ENCODE measurements around the gene AGAP1.
"Not testable (repeated sequence)": the region's sequence is repeated elsewhere in the genome, so short reads cannot be mapped to it uniquely, and the experiment has no call there.

AGAP1 gene

DNA sequence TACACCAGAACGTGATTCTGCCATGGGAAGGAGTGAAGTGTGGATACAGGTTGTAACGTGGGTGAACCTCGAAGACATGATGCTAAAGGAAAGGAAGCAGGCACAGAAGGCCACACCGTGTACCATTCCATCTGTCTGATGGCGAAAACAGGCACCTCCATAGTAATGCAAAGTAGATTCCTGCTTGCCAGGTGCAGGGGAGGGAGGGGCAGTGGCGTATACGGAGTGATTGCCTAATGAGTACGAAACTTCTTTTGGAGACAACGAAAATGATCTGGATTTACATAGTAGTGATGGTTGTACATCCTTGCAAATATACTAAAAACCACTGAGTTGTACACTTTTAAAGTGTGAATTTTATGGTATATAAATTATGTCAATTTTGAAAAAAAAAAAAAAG is 567.7 kb downstream of the AGAP1 start:
- no peak for DNase-seq

DNA sequence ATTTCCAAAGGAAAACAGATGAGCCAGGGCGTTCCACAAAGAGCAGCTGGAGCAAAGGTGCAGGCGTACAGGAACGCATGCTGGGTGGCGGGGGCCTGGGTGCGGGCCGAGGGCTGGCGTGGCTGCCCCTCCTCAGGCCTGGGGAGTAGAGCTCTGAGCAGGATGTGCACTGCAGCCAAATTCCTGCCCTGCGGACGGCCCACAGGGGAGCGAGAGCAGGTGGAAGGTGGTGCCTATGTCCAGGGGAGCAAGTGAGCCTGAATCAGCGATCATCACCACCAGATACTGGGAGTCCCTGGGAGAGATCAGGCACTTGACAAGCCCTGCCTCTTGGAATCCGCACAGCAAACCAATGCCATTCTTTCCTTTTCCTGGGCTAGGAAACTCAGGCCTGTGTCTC is 568.1 kb downstream of the AGAP1 start:
- DNase-seq = no peak

DNA sequence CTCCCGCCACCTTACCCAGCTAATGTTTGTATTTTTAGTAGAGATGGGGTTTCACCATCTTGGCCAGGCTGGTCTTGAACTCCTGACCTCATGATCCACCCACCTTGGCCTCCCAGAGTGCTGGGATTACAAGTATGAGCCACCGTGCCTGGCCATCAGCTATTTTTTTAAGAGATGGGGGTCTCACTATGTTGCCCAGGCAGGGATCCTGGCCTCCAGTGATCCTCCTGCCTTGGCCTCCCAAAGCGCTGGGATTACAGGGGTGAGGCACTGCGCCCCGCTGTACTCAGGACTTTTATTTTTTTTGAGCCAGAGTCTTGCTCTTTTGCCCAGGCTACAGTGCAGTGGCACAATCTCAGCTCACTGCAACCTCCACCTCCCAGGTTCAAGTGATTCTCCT is 569.0 kb downstream of the AGAP1 start:
- DNase-seq = not testable (repeated sequence)

DNA sequence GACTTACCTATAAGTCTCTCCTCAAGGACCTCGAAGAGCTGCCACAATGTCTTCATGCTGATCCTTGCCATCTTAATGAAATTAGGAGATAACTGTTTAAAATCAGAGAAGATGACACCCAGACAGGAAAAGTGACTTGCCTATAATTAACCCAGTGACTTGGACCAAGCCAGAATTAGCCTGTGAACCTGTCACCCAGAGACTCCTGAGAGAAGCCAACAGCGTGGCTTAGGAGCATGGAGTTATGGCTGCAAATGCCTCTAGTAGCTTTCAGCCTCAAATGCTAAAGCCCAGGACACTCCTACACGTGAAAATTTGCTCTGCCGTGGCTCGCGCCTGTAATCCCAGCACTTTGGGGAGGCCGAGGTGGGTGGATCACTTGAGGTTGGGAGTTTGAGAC is 570.2 kb downstream of the AGAP1 start:
- DNase-seq = no peak

DNA sequence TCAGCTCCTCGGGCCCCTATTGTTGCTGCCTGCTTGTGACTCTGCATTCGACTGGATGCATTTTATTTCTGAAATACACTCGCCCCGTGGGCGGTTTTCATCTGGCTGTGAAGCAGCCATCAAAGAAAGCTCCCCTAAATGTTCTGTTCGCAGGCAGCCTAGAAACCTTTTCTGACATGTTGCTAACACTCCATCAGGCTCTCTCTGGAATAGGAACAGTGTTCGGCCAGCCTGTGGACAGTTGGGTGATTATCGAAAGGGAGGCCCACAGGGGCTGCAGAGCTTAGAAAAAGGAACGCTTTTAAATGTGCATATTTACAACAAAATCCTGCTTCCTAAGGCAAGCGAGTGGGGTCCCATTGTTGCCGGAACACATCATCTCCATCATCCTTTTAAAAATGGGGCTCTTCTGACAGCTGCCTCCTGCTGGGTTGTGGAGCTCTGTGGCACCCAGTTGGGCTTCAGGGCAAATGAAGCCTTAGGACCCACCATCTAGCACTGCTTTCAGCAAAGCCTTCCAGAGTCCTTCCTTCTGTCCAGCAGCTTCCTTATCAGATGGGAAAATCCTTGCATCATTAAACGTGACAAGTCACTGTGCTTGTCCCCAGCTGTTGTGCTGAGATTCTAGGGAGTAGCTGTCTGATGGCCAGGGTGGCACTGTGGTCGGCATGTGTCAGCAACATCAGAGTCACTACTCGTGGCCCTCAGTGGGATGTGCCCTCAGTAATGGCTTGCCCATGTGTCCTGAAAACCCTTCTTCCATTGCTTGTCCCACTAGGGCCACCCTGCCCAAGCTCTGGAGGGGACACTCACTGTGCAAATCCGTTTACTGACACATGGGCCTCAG is 571.7 kb downstream of the AGAP1 start:
- no peak for DNase-seq

DNA sequence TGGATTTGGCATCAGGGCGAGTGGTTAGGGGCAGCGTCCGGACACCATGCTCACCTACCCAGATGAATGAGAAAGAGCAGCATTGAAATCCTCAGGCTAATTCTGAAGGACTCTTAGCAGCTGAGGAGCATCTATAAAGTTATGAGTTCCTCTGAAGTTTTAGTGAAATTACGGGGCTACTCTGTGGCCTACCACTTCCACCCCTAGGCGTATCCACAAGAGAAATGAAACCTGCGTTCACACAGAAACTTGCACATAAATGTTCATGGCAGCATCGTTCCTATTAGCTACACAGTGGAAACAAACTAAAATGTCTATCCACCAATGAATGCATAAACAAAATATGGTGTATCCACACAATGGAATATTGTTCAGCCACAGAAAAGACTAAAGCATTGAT is 576.4 kb downstream of the AGAP1 start:
- no peak for DNase-seq

DNA sequence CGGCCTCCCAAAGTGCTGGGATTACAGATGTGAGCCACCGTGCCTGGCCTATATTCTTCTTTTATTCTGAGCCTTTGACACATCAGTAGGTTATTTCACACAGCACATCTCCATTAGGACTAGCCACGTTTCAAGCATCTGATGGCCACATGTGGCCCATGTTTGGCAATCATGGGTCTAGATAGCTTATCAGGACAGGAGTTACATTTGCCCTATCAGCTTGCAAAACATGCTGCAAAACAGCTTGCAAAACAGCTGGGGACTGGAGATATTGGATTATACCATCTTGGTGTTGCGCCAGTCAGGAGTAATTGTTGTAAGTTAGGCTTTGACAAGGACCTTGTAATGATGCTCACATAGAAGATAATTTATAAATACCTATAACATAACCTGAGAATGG is 579.4 kb downstream of the AGAP1 start:
- no peak for DNase-seq

DNA sequence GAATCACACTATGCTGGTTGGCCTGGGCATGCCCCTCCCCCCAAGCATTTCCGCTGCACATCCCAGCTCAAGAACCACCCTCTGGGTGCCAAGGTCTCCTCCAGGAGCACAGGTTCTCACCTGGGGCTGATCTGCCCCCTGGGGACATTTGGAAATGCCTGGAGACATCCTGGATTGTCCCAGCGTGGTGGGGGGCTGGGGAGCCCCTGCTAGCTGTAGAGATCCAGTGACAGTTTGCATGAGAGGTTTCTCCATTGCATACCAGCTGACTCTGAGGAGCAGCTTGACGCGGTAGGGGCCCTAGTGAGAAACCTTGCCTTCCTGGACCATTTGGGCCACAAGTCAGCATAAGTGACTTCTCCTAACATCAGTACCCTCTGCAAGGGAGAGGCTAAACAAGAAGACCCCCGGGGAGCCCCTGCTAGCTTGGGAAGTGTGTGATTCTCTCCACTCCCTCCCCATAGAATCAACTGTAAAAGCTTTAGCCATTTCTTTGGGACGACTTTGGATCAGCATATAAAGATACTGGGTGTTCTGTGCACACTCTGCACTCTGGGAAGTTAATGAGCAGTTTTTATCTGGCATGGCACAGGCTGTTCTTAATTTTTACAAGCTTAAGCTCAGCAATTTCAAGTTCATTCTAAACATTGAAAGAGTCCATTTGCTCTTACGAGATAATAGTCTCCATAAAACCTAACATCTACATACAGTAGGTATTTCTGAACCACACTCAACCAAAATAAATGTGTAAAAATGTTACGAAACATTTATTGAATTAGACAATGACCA is 580.2 kb downstream of the AGAP1 start:
- no peak for DNase-seq

DNA sequence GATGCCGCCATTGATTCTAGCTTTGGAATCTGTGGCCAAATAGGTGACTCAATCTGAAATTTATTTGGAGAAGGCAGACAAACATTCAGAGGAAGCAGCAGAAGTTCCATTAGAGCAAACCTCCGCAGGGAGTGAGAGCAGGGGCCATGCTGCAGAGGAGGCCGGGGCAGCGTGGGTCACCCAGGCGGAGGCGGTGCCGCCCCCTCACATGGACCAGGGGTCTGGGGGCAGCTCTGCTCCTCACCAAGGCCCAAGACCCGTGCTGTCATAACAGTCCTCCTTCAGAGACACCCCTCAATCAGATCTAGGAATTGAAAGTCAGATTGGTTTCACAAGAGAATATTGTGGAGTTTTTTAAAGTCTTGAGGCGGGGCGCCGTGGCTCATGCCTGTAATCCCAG is 582.0 kb downstream of the AGAP1 start:
- DNase-seq = no peak

DNA sequence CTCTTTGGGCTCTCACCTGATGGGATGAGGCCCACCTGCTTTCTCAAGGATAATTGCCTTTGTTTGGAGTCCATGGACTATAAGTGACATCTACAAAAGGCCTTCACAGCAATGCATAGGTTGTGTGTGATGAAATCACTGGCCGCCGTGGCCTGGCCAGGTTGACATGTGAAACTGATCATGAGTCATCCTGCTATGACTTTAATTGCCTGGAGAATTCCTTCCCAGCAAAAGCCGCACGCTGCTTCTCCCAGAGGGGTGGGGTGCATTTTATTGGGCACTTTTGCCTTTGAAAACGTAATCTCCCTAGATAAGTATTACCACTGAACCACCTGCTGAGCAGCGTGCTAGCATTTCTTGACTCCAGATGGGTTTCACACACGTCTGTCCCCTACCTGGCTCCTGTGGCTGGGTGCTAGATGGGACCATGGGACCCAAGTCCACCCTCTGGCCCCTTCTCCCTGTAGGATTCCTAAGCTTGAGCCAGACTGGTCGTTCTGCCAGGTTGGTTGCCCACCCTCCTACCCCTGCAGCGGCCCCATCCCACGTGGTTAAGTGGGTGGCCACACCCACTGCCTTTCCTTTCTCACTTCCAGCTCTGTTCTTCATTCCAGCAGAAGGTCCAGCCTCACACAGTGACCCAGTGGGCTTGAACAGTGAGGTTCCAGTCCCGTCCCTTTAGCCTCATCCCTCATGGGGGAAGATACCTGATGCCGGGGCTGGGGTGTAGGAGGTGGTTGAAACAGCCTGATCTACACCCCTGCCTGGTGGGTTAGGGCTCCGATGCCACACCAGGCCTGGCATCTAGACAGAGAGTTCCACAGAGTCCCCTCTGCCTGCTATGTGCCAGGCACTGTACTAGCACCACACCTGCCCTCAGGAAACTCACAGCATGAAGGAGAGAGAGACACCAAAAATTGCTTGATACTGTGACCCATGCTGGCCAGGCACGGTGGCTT is 584.7 kb downstream of the AGAP1 start:
- no peak for DNase-seq

DNA sequence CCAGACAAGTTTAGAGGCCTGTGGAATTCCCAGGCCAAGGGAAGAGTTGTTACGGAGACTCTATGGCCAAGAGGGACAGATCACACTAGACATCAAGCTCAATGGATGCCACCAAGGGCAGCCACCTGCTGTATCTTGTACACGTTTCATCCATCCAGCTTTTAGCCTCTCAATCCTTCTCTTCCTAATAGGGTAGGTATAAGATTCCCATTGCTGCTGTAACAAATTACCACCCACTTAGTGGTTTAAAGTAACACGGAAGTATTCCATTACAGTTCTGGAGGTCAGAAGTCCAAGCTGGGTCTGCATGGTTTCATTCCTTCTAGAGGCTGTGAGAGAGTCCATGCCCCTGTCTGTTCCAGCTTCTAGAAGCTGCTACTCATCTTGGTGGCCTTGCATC is 586.6 kb downstream of the AGAP1 start:
- no peak for DNase-seq

DNA sequence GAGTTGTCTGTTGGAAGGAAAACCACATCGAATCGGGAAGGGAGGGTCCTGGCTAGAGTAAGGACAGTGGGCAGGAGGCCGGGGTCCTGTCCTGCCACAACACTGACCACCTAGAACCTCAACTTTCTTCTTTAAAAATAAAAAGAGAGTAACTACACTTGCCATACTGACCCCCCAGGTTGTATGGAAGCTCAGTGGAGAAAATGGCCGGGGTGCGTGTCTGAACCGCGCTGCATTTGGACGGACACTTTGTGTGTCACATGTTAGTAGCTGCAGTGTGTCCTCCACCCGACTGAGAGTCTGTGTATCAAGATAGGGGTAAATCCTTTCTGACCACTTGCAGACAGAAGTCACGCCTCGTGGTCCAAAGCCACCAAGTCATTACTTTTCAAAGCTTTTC is 587.3 kb downstream of the AGAP1 start:
- no peak for DNase-seq

DNA sequence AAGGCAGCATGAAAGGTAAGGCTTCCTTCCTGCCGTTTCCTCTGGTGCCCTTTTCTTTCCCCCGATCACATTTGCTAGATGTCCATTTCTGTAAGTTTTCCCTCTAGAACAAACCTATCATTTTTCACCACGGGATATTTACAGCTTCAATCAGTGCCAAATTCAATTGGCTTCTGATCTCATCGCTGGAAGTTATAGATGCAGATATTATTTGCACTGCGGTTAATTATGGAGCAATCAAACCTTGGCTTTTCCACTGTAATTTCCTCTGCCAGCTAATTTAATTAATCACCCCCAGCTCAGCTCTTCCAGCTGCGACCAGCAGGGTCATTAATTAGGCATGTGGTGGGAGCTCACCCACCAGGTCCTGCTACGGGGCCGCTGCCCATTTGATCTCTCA is 588.2 kb downstream of the AGAP1 start:
- DNase-seq = no peak

DNA sequence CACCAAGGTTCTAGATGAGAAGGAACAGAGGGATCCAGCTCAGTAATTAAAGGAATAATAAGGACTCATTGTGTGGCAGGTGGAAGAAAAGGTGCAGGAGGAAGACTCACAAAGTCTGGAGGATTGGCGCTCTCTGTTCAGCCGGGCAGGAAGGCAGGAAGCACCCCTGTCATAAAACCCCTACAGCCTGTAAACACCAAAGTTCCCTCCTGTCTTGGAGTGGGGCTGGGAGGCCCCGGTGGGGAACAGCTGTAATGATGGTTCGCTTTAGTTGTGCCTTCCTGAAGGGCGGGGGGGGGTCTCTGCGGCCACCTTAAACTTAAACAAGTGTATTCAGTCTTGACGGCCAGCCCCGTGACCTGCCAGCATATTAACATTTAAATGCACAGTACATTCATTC is 590.1 kb downstream of the AGAP1 start:
- no peak for DNase-seq

DNA sequence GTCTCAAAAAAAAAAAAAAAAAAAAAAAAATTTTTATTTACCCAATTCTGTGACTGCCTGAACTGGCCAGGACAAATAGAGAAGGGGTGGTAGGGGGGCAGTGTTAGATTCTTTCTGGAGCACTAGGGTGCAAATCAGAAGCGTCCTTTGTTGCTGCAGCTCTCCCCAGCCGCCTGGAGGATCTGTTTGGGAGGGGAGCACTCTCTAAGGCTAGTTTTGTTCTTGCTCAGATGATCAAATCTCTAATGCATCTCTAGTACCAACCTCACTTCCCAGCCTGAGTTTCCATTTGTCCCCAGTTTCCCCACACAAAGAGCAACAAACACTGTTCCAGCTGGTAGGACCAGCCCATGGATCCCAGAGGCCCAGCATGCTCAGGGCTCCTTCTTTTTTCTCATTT is 591.4 kb downstream of the AGAP1 start:
- DNase-seq = no peak

DNA sequence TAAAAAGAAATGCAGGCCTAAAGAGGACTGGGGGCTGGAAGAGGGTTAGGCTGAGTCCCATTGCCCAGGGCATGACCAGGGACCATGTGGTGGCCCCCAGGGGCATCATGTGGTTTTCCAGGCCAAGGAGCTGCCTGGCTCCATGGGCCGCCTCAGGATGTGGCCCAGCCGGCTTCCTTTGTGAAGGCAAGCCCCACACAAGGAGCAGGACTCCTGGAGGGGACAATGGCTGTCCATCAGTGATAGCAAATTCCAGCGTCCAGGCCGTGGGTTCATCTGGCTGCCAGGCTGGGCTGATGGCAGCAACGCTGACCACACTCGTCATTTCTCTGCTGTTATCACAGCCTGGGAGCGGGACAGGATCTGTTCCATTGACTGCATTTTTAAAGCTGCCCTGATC is 591.8 kb downstream of the AGAP1 start:
- no peak for DNase-seq

DNA sequence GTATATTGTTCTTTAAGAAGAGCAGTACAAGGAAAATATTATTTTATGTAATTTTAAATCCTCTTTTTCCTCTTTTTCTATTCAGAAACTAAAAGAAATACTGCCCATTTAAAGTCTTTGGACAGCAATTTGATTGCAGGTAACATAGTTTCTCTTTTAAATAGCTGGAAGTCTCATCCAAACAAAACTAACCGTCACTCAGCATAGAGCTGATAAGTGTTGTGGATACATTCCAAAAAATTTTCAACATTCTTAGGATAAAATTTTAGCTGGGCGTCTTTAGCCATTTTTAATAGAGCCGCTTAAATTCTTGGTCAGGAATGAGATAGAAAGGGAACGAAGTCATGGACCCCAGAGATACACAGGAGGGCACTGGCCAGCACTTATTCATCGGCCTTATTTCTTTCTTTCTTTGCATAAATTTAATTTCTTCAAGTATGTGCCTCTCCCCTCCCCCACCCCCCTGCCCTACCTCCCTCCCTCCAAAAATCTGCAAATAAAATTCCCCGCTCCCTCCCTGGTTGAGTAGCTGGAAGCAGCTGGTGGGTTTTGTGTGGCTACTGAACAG is 592.6 kb downstream of the AGAP1 start:
- DNase-seq = no peak

DNA sequence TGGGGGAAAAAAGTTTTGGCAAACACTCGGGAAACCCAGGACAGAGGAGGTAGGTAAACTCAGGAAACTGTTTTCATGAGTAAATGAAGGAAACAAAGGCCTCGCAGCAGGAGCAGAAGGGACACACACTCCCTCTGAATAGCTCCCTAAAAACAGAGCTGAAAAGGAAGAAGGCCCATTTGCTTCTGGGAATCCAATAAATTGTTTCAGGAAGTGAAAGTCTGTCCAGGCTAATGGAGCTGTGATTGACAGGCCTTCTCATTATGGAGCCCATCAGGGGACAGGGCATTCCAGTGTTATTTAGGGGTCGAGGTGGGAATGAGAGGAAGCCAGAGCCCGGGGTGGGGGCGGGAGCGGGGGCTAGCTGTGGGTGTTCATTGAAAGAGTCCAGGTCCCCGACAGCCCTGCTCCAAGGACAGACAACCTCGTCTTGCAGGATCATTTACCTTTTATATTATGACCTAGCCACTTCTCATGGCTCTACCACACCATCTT is 593.2 kb downstream of the AGAP1 start:
- no peak for DNase-seq

DNA sequence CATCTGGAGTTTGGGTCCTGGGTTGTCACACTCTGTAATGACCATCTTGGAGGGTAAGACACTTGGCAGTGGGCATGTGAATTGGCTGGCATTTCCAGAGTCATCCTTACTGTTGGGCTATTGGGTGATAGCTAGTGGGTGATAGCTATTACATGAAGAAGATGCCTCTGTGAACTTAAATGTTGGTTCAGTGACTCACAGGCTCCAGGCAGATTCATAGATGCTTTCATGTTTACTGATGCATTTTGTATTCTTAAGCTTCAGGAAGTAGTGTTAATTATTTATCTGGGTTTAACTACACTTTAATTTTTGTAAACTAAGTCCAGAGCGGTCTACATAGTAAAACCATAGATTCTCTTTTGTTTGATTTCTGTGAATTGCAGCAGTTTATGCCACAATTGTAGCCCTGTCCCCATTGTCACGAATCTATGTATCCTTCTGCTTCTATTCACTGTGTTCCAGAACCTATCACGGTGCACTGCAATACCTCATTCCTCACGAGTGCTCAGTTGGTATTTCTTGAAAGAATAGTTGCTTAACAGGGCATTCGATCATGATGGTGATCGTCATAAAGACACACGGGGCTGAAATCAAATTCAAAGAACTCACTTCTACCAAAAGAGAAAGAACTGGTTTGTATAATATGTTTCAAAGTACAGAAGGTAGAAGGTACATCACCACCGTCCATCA is 594.7 kb downstream of the AGAP1 start:
- no peak for DNase-seq

DNA sequence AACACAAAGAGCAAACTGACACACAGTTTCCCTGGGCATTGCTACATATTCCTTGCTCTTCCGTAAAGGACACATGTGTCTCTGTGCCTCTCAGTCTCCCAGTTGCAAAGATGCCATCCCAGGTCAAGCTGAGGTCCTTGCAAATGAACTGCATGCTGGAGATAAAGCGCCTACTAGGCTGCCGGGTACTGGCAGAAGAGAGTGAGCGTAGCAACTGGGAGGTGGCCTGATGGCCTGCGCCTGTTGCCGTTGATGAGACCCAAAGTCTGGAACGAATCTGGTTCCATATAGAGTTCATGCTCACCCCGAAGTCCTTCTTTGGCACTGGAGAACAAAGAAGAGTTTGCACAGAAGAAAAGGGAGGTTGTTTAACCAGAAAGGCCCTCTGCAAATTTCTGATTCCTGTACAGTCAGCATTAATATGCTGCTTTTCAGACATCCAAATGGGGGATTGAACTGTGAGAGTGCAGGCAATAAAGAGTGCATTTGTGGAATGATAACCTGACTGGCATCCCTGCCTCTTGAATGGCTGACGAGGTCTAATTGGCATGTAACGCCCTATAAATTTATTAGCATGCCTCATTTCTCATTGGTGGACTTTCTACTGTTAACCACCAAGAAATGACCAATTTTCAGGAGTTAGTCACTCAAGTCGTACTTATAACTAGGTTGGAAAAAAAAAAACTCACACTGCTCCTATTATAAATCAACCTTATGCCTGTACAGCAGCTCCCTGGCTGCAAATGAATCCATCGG is 595.6 kb downstream of the AGAP1 start:
- no peak for DNase-seq

DNA sequence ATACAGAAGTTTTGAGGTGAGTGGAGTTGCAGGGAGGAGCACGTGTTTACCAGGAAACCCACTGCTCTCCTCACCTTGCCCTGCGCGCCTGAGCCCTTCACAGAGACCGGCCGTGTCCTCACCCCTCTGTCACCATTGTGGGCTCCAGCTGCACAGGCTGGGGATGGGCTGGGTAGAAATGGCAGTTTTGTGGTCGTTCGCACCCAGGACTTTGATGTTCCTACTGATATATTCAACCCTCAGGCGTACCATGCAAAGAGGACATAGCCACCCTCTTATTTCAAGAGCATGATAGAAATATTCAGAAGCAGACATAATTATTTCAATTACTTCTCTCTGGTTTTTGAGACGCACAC is 596.2 kb downstream of the AGAP1 start:
- no peak for DNase-seq
